Gastrocnemius medialis (tissue), 4 donors: ENCODE results near the gene PXN. TPM values are rescaled to one million over a fixed set of nuclear protein-coding genes. Genes with fewer than 3 reads are reported as not detected.

Source experiments
- ATAC-seq, 2 donors: fragments of 150-250 bp; one replicate each; pipeline ENCODE4 v1.9.1; 2016
- DNase-seq, 2 donors: peaks; one replicate each; pipeline ENCODE4 v3.0.0-alpha.2; 2019
- H3K27ac ChIP-seq, 4 donors: fragments of 200-600 bp; sonication (generic); 1 replicate in 1 of 4; 2 replicates in 3 of 4; pipeline ENCODE4 v1.5.1; 2016 to 2018; ENCODE audit warnings: mild to moderate bottlenecking in 2 of 4, moderate library complexity in 1 of 4
- H3K27me3 ChIP-seq, 3 donors: fragments of 200-600 bp; sonication (generic) in 2 of 3; 1 replicate in 1 of 3; 2 replicates in 2 of 3; pipeline versions ENCODE4 v1.5.1 to v1.6.0; 2016 to 2019; ENCODE audit warnings: mild to moderate bottlenecking in 1 of 3, moderate library complexity in 1 of 3
- H3K36me3 ChIP-seq, 2 donors: fragments of 200-600 bp; sonication (generic) in 1 of 2; one replicate each; pipeline ENCODE4 v1.5.1; 2017 to 2018
- H3K4me1 ChIP-seq, 2 donors: fragments of 200-600 bp; sonication (generic) in 1 of 2; one replicate each; pipeline ENCODE4 v1.5.1; 2016 to 2017; ENCODE audit warnings: mild to moderate bottlenecking in 2 of 2
- H3K4me3 ChIP-seq, 4 donors: fragments of 200-600 bp; sonication (generic) in 3 of 4; 1 replicate in 1 of 4; 2 replicates in 3 of 4; pipeline ENCODE4 v1.5.1; 2016 to 2019; ENCODE audit warnings: mild to moderate bottlenecking in 2 of 4
- H3K9me3 ChIP-seq, 3 donors: fragments of 200-600 bp; sonication (generic) in 2 of 3; 1 replicate in 1 of 3; 2 replicates in 2 of 3; pipeline ENCODE4 v1.5.1; 2016 to 2019
- POLR2A ChIP-seq, 2 donors: fragments of 450-650 bp; IDR thresholded peaks; one replicate each; pipeline ENCODE4 v1.6.1; 2017; ENCODE audit warnings: antibody characterized with exemption in 2 of 2, mild to moderate bottlenecking in 2 of 2, moderate library complexity in 2 of 2
- in situ Hi-C, 4 donors: fragments of 200-750 bp; cut with MboI; loops; one replicate each; pipeline versions ENCODE4 v1.15.0 to v1.8.0; 2017; ENCODE audit warnings: low sequenced_read_pairs in 4 of 4
- intact Hi-C: fragments of 100-400 bp; cut with DNase I; formaldehyde crosslinking; loops from one replicate; pipeline ENCODE4 v1.15.1; 2023; ENCODE audit warnings: low total_unique reads
- total RNA-seq, 4 donors: library from RNA; depleted of rRNA; stranded (reverse); fragments of >200 nt; gene quantifications; one replicate each; pipeline versions ENCODE4 v1.1.0 to v1.2.3, GENCODE V29; 2016
- TF ChIP-seq, protein P1 (sequence below), 5 experiments: fragments of 450-650 bp in 3 of 5; fragments of 200-600 bp in 2 of 5; sonication (generic) in 2 of 5; IDR thresholded peaks in 4 of 5; conservative IDR thresholded peaks in 1 of 5; 1 replicate in 4 of 5; 2 replicates in 1 of 5; pipeline ENCODE4 v1.5.1; 2016 to 2019; ENCODE audit warnings: antibody characterized with exemption in 5 of 5, mild to moderate bottlenecking in 3 of 5, moderate library complexity in 3 of 5

The PXN gene
- total RNA-seq, 4 donors from 2014 or later = 48.8 to 102 (median 77.9) TPM

DNA sequence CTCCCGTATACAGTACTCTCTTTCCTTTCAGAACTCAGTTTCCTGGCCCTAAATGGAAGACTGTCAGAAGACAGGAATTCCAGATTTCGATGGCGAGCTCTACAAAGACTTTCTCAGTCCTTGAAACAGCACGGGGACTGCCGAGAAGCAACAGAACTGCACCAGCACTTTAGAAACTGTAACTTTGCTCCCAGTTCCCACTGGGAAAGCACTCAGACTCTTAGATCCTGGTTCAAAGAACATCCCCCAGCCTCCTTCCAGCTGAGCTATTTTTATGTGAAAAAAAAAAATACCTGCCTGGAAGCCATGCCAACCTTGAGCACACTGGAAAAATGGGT lies 1.8 kb downstream of the PXN start:
- in situ Hi-C loops = loop anchor here in 2 of 4 donors (5.0 kb wide), 1 partner anchor 36 kb away; no protein-coding TSS in a partner anchor

DNA sequence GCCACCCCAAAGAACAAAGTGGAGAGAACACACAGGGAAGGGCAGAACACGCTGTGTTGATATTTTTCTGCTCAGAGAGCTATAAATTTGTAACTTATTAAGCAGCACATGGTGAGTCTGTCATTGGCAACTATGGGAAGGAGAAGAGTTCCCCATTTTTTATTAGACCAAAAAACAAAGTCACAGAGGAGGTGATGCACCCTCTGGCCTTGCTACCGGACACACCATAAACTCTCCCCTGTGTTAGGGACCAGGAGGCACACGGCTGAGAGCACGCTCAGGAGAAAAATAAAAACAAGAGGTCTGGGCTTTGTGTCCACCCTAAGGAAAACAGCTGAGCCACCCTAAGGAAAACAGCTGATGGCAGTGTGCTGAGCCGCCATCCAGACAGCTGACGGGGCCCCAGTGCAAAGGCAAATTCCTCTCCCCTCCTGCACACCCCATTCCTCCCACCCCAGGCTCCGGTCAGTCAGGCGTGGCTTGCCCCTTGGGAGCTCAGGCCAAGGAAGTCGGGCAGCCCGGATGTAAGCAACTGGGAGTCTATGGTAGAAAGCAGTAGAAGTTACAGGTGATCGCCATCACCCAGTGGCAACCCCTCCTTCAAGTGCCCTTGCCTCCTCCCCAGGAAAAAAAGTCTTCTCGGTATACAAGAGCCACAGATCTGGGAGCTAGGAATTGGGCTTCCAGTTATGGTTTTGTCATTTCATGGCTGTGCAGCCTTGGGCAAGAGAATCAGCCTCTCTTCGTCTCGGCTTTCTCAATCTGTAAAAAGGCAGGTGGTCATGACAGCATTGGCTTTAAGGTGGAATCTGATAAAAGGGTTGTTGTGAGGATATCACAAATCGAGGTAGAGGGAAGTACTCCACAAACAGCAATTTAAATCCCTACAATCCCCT lies 2.4 kb downstream of the PXN start:
- ATAC-seq = peak; percentile 13 to 15
- peak in 1 of 2 donors; percentile 44 for DNase-seq
- TF ChIP-seq POLR2A (IDR thresholded peaks at IDR 0.05) = peak in 1 of 2 donors; percentile 24
- TF ChIP-seq, protein P1, sequence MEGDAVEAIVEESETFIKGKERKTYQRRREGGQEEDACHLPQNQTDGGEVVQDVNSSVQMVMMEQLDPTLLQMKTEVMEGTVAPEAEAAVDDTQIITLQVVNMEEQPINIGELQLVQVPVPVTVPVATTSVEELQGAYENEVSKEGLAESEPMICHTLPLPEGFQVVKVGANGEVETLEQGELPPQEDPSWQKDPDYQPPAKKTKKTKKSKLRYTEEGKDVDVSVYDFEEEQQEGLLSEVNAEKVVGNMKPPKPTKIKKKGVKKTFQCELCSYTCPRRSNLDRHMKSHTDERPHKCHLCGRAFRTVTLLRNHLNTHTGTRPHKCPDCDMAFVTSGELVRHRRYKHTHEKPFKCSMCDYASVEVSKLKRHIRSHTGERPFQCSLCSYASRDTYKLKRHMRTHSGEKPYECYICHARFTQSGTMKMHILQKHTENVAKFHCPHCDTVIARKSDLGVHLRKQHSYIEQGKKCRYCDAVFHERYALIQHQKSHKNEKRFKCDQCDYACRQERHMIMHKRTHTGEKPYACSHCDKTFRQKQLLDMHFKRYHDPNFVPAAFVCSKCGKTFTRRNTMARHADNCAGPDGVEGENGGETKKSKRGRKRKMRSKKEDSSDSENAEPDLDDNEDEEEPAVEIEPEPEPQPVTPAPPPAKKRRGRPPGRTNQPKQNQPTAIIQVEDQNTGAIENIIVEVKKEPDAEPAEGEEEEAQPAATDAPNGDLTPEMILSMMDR (IDR thresholded peaks at IDR 0.05 in 4 of 5, conservative IDR thresholded peaks at IDR 0.05 in 1 of 5) = no peak
- no peaks in the 10 kb centered on the region for H3K27me3 ChIP-seq
- no peaks in the 10 kb centered on the region for H3K9me3 ChIP-seq
- peak overlapping the region; percentile 86 to 93 (median 90) for H3K4me3 ChIP-seq
- peaks cover 57 to 64% of the 10 kb centered on the region in 2 donors for H3K4me1 ChIP-seq
- intact Hi-C loops (no loop called here), in situ Hi-C loops (loop anchor here in 2 of 4 donors (5.0 kb wide), 1 partner anchor 36 kb away; no protein-coding TSS in a partner anchor)
- H3K36me3 ChIP-seq = no peaks in the 10 kb centered on the region
- H3K27ac ChIP-seq = peak overlapping the region; percentile 93 to 99 (median 98)

More for the DNA sequence above, 1.8 kb downstream of the PXN start:
- no peak for DNase-seq
- TF ChIP-seq POLR2A (IDR thresholded peaks at IDR 0.05) = no peak
- TF ChIP-seq, protein P1 (IDR thresholded peaks at IDR 0.05 in 4 of 5, conservative IDR thresholded peaks at IDR 0.05 in 1 of 5) = no peak
- H3K36me3 ChIP-seq = no peaks in the 10 kb centered on the region
- H3K9me3 ChIP-seq = no peaks in the 10 kb centered on the region
- H3K4me1 ChIP-seq = peaks cover 51 to 58% of the 10 kb centered on the region in 2 donors
- H3K4me3 ChIP-seq = peak overlapping the region; percentile 86 to 93 (median 90)
- intact Hi-C loops = loop anchor here (2.0 kb wide), 2 partner anchors 29 to 63 kb away; partner anchors contain the start of genes RNU4-1 and RPLP0
- H3K27ac ChIP-seq = peak overlapping the region; percentile 93 to 99 (median 98)
- ATAC-seq = no peak
- H3K27me3 ChIP-seq = no peaks in the 10 kb centered on the region

- Histone ChIP-seq H3K4me3 (peak overlapping the region; percentile 86 to 93 (median 90)), H3K4me1 (peaks cover 65 to 73% of the 10 kb centered on the region in 2 donors), H3K9me3 (no peaks in the 10 kb centered on the region), H3K27ac (peak overlapping the region; percentile 93 to 99 (median 98)), H3K36me3 (no peaks in the 10 kb centered on the region), H3K27me3 (no peaks in the 10 kb centered on the region)
- intact Hi-C loops = no loop called here
- DNase-seq = peak in 1 of 2 donors; percentile 20
- TF ChIP-seq, protein P1 (IDR thresholded peaks at IDR 0.05 in 4 of 5, conservative IDR thresholded peaks at IDR 0.05 in 1 of 5) = no peak
- in situ Hi-C loops = loop anchor here in 2 of 4 donors (5.0 kb wide), 1 partner anchor 35 kb away; no protein-coding TSS in a partner anchor
- ATAC-seq = peak in 1 of 2 donors; percentile 9
Measured at GRCh38 chr12:120261951-120262851, 3.3 kb downstream of the PXN start.

- DNase-seq (no peak), ATAC-seq (no peak)
- TF ChIP-seq, protein P1 (IDR thresholded peaks at IDR 0.05 in 4 of 5, conservative IDR thresholded peaks at IDR 0.05 in 1 of 5) = no peak
- no peak for TF ChIP-seq POLR2A (IDR thresholded peaks at IDR 0.05)
- peaks cover 77 to 88% of the 10 kb centered on the region in 2 donors for H3K4me1 ChIP-seq
- peak overlapping the region; percentile 17 to 99 (median 96) for H3K27ac ChIP-seq
- no peak overlapping the region for H3K4me3 ChIP-seq
- intact Hi-C loops (no loop called here), in situ Hi-C loops (loop anchor here in 2 of 4 donors (5.0 kb wide), 1 partner anchor 33 kb away; no protein-coding TSS in a partner anchor)
- no peaks in the 10 kb centered on the region for H3K9me3 ChIP-seq
- H3K27me3 ChIP-seq = no peaks in the 10 kb centered on the region
- H3K36me3 ChIP-seq = no peaks in the 10 kb centered on the region
Measured at GRCh38 chr12:120260607-120261006, 4.9 kb downstream of the PXN start.
